Lung (tissue), 12 donors: ENCODE results near the gene PNKP. TPM values are rescaled to one million over a fixed set of nuclear protein-coding genes. Genes with fewer than 3 reads are reported as not detected.

Experiments used
- ATAC-seq: fragments of 200-7000 bp; cut with Tn5 transposase; one replicate; pipeline ENCODE4 v1.9.1; 2020; ENCODE audit warnings: moderate number of reproducible peaks; ENCODE audit not compliant: insufficient read depth, low FRiP score
- DNase-seq, 3 donors: peaks; one replicate each; pipeline ENCODE4 v3.0.0-alpha.2; 2013 to 2017
- H3K27ac ChIP-seq, 2 donors: one replicate each; pipeline ENCODE4 v1.5.1; 2013; ENCODE audit warnings: mild to moderate bottlenecking in 2 of 2, moderate library complexity in 2 of 2, control low read depth in 1 of 2, inconsistent platforms in 1 of 2, low read depth in 1 of 2, low read length in 1 of 2
- H3K27me3 ChIP-seq, 3 donors: one replicate each; pipeline ENCODE4 v1.5.1; 2013; ENCODE audit warnings: low read length in 2 of 3; ENCODE audit not compliant: control insufficient read depth in 3 of 3, insufficient read depth in 3 of 3
- H3K36me3 ChIP-seq, 4 donors: one replicate each; pipeline ENCODE4 v1.5.1; 2013; ENCODE audit warnings: low read length in 4 of 4, mild to moderate bottlenecking in 1 of 4, moderate library complexity in 1 of 4; ENCODE audit not compliant: control insufficient read depth in 4 of 4, insufficient read depth in 4 of 4
- H3K4me1 ChIP-seq, 5 donors: one replicate each; pipeline ENCODE4 v1.5.1; 2013; ENCODE audit warnings: low read length in 5 of 5, mild to moderate bottlenecking in 2 of 5, moderate library complexity in 1 of 5; ENCODE audit not compliant: control insufficient read depth in 5 of 5, insufficient read depth in 5 of 5
- H3K4me3 ChIP-seq: one replicate; pipeline ENCODE4 v1.5.1; 2013; ENCODE audit warnings: mild to moderate bottlenecking, control low read depth, moderate library complexity
- H3K9ac ChIP-seq, 2 donors: one replicate each; pipeline ENCODE4 v1.5.1; 2013; ENCODE audit warnings: low read length in 2 of 2, control low read depth in 1 of 2; ENCODE audit not compliant: insufficient read depth in 1 of 2
- H3K9me3 ChIP-seq, 4 donors: one replicate each; pipeline ENCODE4 v1.5.1; 2013; ENCODE audit warnings: low read length in 3 of 4, mild to moderate bottlenecking in 1 of 4, moderate library complexity in 1 of 4; ENCODE audit not compliant: control insufficient read depth in 4 of 4, insufficient read depth in 3 of 4
- WGBS, 2 donors: extraction: QIAGEN DNeasy Blood & Tissue Kit; methylation state at CpG; one replicate each; pipeline ENCODE4 v1.1.7; 2013; 5-methylcytosine and 5-hydroxymethylcytosine counted together
- polyA plus RNA-seq, 2 donors: library from polyadenylated mRNA; stranded (reverse); fragments of 200-250 nt; gene quantifications; one replicate each; pipeline ENCODE4 v1.2.1, GENCODE V29; 2013
- total RNA-seq, 2 donors: library from RNA; depleted of rRNA in 1 of 2; stranded (reverse); fragments of >200 nt in 1 of 2; gene quantifications; one replicate each; pipeline ENCODE4 v1.2.1, GENCODE V29; 2014 to 2021
- TF ChIP-seq, protein P1 (sequence below): IDR thresholded peaks from 2 replicates; pipeline ENCODE4 v1.5.1; 2012; ENCODE audit warnings: mild to moderate bottlenecking; ENCODE audit errors: control extremely low read depth, extremely low read depth
- donor health status: control.
- donor health status: control.
- donor health status: Bipolar disorder and iron deficiency.
- donor health status: healthy.
- donor health status: DM: yes; HTN: yes; CAD: no.

Gene PNKP
- total and polyA plus RNA-seq, 4 donors: 44.7 to 120 (median 64.2) TPM

DNA sequence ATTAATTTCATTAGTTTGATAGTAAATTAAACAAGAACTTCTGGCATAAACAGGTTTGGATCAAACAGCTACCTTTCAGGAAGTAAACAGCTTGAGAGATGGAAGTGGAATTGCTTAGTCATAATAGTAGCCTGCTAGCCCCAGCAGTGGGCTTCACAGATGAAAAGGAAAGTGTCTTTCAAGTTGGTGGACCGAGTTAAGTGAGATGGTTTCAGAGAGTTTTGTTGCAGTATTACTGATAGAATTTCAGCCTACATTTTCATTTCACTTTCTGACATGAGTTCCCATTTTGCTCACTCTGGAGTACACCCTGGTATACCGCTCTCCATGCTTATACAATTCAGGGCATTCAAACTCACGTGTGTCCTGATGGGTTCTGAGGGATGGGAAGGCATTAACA, 18.4 kb downstream of the PNKP start:
- 86 to 88% methylated on average over 3 of the region's 3 CpGs for WGBS, 2 donors

DNA sequence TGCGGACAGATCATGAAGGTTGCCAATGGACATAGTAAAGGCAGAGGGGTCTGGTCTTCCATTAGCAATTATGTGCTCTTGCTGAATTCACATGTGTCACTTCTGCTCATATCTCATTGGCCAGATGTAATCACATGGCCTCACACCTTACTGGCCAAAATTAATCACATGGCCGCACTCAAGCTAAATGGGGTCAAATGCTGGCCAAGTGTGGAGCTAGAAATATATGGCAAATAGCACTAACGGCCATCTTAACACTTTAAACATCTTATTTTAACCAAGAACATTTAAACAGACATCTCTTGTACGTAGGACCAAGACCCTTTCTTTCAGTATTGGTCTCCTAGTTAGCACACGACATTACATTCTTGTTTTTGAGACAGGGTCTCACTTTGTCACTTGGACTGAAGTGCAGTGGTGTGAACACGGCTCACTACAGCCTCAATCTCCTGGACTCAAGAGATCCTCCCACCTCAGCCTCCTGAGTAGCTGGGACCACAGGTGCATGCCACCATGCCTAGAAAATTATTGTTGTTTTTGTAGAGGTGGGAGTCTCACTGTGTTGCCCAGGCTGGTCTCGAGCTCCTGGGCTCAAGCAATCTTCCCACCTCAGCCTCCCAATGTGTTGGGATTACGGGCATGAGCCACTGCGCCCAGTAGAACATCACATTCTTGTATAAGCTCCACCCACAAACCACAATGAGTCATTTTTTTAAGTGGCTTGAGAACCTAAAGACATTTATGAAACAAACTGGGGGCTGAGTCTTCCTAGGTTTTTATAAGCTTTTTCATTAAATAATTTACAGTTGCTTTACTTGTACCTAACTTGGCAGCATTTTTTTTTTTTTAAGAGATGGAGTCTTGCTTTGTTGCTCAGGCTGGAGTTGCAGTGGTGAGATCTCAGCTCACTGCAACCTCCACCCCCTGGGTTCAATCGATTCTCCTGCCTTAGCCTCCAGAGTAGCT, 19.4 kb downstream of the PNKP start:
- Histone ChIP-seq H3K36me3 (peaks cover 0 to 16% (median 0%) of the 10 kb centered on the region in 4 donors), H3K27ac (peak overlapping the region in 1 of 2 donors; percentile 31), H3K4me1 (peaks cover 0 to 12% (median 9%) of the 10 kb centered on the region in 5 donors), H3K9me3 (peaks cover 0 to 8% (median under 1%) of the 10 kb centered on the region in 4 donors), H3K4me3 (no peak overlapping the region), H3K27me3 (no peaks in the 10 kb centered on the region), H3K9ac (no peak overlapping the region)
- no peak for DNase-seq
- no peak for ATAC-seq
- WGBS, 2 donors: 77 to 78% methylated on average over 10 of the region's 10 CpGs
- TF ChIP-seq, protein P1, sequence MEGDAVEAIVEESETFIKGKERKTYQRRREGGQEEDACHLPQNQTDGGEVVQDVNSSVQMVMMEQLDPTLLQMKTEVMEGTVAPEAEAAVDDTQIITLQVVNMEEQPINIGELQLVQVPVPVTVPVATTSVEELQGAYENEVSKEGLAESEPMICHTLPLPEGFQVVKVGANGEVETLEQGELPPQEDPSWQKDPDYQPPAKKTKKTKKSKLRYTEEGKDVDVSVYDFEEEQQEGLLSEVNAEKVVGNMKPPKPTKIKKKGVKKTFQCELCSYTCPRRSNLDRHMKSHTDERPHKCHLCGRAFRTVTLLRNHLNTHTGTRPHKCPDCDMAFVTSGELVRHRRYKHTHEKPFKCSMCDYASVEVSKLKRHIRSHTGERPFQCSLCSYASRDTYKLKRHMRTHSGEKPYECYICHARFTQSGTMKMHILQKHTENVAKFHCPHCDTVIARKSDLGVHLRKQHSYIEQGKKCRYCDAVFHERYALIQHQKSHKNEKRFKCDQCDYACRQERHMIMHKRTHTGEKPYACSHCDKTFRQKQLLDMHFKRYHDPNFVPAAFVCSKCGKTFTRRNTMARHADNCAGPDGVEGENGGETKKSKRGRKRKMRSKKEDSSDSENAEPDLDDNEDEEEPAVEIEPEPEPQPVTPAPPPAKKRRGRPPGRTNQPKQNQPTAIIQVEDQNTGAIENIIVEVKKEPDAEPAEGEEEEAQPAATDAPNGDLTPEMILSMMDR: no peak

More for the DNA sequence above, 18.4 kb downstream of the PNKP start:
- no peak for ATAC-seq
- H3K9me3 ChIP-seq: peaks cover 0 to 8% (median under 1%) of the 10 kb centered on the region in 4 donors
- no peak for DNase-seq
- peaks cover 0 to 21% (median 13%) of the 10 kb centered on the region in 5 donors for H3K4me1 ChIP-seq
- TF ChIP-seq, protein P1: no peak
- H3K27me3 ChIP-seq: no peaks in the 10 kb centered on the region
- no peak overlapping the region for H3K9ac ChIP-seq
- peaks cover 0 to 16% (median 0%) of the 10 kb centered on the region in 4 donors for H3K36me3 ChIP-seq
- no peak overlapping the region for H3K4me3 ChIP-seq
- H3K27ac ChIP-seq: no peak overlapping the region

DNA sequence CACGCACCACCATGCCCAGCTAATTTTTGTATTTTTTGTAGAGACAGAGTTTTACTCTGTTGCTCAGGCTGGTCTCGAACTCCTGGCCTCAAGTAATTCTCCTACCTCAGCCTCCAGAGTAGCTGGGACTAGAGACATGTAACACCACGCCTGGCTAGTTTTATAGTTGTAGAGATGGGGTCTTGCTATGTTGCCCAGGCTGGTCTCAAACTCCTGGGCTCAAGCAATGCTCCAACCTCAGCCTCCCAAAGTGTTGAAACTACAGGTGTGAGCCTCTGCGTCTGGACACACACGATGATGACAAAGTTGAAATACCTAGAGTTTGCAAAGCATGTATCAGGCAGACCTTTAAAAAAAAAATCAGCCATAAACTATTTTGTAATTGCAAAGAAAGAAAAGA, 21.0 kb downstream of the PNKP start:
- Histone ChIP-seq H3K4me3 (no peak overlapping the region), H3K9me3 (peaks cover 0 to 8% (median under 1%) of the 10 kb centered on the region in 4 donors), H3K9ac (no peak overlapping the region), H3K27ac (no peak overlapping the region), H3K4me1 (peaks cover 0 to 4% (median 0%) of the 10 kb centered on the region in 5 donors), H3K27me3 (no peaks in the 10 kb centered on the region), H3K36me3 (peaks cover 0 to 11% (median 0%) of the 10 kb centered on the region in 4 donors)
- ATAC-seq: no peak
- TF ChIP-seq, protein P1: no peak
- DNase-seq: no peak
- 85 to 86% methylated on average over 5 of the region's 5 CpGs for WGBS, 2 donors
